GM19043 (cell line): ENCODE results near the gene ZNF491.
"Not testable (repeated sequence)": the region's sequence is repeated elsewhere in the genome, so short reads cannot be mapped to it uniquely, and the experiment has no call there.

Source experiments
- ATAC-seq: cut with Tn5 transposase; IDR thresholded peaks from one replicate; pipeline ENCODE4 v1.9.1; 2021; ENCODE audit warnings: low read depth; ENCODE audit not compliant: unreplicated experiment

ZNF491 gene

DNA sequence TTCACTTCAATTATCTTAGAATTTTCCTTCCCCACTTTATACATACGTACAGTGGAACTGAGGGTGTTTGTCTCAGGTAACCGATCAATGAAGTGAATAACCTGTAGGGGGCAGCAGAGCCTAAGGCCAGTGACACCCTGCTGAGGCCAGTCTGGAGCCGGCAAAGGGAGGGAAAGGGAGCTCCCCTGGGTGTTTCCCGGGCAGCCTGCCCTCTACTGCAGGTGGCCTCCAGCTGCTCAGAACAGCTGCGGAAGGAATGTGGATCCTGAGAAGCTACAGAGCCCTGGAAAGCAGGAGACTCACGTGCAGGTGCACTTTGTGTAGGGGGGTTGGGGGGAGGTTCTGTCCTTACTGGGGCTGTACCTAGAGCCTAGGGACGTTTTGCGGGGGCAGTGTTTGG lies 832 bp upstream of the ZNF491 start:
- no peak for ATAC-seq

DNA sequence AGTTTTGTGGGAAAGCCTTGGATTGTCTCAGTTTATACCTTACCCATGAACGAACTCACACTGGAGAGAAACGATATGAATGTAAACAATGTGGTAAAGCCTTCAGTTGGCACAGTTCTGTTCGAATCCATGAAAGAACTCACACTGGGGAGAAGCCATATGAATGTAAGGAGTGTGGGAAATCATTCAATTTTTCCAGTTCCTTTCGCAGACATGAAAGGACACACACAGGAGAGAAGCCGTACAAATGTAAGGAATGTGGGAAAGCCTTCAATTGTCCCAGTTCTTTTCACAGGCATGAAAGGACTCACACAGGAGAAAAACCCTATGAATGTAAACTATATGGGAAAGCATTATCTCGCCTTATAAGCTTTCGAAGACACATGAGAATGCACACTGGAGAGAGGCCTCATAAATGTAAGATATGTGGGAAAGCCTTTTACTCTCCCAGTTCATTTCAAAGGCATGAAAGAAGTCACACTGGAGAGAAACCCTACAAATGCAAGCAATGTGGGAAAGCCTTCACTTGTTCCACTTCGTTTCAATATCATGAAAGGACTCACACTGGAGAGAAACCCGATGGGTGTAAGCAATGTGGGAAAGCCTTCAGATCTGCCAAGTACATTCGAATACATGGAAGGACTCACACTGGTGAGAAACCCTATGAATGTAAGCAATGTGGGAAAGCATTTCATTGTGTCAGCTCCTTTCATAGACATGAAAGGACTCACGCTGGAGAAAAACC lies 8.2 kb downstream of the ZNF491 start:
- no peak for ATAC-seq

DNA sequence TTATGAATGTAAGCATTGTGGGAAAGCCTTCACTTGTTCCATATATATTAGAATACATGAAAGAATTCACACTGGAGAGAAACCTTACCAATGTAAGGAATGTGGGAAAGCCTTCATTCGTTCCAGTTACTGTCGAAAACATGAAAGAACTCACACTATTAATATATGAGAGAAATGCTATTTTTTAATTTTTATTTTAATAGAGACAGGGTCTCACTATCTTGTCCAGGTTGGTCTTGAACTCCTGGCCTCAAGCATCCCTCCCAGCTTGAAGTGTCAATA lies 8.7 kb downstream of the ZNF491 start:
- no peak for ATAC-seq

DNA sequence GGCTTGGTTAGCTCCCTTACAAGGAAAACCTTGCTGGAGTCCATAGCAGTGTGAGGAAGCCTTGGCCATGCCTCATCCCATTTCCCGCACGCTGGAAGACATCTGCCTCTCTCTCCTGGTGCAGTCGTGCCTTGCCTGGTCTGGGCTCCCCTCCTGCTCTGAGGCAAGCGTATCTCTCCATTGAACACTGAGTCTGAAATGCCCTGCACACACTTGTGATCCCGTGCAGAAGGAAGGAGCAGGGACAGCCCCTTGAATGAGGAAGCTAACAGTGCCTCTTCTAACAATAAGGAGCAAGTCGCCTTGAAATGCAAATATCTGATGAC lies 15.3 kb downstream of the ZNF491 start:
- ATAC-seq, result no peak

DNA sequence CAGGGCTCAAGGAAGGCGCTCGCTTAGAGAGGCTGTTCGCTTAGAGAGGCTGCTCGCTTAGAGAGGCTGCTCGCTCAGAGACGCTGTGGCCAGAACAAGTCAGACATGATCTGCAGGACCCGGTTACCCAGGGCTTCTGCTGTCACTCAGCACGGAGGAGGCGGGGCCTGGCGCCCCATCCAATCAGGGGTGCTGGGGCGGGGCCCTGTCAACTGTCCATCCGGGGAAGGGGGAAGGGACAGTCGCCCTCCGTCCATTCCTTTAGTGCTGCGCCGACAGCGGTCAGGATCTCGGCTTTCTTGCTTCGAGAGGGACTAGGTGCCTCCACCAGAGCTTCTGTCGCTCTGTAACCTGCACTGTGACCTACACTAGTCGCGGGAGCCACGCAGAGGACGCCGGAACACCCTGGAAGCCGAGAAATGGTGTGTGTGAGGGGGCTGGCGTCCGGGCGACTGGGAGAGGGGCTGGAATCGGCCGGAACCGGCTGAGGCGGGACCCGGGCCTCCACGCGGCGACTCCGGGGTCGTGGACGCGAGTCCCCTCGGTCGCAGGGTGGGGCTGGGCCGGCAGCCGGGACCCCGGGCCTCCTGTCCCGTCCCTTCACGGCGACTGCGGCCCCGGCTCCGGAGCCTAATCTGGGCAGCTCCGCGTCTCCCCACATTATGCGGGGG lies 15.8 kb downstream of the ZNF491 start, which contains the start of gene ZNF440:
ZNF440 (plus strand) TSS at position 245 of the 671 bp plus-strand sequence; CDS start at position 420, 175 bp downstream.
- peak; percentile 97 for ATAC-seq

DNA sequence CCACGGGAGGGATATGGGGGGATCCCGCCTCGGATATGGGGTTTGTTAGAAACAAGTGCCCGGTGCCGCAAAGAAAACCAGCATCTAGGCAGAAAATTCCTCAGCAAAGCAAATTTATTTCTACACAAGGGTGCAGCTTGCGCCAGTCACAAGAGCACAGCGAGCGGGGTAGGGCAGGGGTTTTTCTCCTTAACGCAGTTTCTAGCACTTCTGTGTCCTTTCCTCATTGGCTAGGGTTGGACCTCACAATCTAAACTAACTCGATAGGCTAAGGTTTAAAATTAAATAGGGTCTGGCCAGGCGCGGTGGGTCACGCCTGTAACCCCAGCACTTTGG lies 16.3 kb downstream of the ZNF491 start:
- ATAC-seq, result no peak

DNA sequence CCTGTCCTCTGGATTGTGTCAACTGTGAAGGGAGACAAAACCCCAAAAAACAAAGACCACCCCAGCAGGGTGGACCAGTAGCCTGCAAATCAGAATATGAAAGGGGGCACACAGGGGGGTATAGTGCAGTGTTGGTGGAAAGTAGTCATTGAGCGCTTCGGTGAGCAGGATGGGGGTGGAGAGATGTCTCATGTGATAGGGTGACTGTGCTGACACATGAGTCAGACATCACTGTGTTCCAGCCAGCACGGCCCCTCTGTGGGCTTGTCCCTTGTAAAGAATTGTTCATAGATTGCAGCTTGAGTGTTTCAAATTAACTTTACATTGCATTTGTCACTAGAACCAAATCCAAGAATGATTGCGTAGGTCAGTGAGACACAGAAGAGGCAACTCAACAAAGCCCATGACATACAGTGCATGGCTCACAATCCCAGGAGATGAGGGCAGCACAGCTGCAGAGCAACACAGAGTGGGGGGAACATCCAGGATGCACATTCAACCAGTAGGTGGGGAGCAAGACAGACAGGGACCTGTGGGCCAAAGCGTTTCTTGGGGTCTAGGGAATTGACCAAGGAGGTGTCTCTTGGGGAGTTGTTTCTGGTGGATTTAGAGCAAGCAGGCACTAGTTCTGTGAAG lies 23.3 kb downstream of the ZNF491 start:
- ATAC-seq, result no peak

DNA sequence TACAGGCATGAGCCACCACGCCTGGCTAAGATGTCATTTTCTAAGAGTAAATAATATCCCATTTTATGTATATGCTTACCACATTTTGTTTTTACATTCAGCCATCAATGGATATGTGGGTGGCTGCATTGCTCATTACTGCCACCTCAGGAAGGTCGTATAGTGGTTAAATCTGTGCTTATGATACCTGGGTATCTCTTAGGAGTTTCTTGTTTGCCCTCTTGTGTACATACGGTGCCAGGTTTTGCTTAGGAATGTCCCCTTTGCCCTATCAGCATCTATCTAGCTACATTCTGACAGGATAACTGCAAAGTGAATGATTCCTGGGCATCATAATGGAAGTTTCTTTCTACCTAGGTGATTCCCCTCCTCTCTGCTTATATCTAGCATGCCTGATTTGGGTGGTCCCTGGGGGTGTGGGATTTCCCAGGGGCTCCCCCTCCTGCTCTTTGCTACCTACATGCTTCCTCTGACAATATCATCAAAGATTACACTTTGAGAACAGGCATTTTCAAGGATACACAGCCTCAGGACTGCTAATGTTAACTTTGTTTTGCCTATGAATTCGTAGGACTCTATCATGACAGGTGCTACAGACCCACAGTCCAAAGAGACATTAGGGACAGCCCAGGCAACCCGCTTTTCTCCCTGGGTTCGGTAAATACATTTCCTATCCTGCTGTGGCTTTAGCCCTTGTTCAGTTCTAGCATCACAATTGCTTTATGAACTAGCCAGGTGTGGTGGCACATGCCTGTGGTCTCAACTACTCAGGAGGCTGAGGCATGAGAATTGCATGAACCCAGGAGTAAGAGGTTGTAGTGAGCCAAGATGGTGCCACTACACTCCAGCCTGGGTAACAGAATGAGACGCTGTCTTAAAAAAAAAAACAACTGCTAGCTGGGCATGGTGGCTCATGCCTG lies 30.9 kb downstream of the ZNF491 start:
- not testable (repeated sequence) for ATAC-seq

DNA sequence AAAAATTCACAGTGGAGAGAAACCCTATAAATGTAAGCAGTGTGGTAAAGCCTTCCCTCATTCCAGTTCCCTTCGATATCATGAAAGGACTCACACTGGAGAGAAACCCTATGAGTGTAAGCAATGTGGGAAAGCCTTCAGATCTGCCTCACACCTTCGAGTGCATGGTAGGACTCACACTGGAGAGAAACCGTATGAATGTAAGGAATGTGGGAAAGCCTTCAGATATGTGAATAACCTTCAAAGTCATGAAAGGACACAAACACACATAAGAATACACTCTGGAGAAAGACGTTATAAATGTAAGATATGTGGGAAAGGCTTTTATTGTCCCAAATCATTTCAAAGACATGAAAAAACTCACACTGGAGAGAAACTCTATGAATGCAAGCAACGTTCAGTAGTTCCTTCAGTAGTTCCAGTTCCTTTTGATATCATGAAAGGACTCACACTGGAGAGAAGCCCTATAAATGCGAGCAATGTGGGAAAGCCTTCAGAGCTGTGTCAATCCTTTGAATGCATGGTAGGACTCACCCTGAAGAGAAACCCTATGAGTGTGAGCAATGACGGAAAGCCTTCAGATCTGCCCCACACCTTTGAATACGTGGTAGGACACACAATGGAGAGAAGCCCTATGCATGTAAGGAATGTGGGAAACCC lies 34.1 kb downstream of the ZNF491 start:
- ATAC-seq, result no peak

DNA sequence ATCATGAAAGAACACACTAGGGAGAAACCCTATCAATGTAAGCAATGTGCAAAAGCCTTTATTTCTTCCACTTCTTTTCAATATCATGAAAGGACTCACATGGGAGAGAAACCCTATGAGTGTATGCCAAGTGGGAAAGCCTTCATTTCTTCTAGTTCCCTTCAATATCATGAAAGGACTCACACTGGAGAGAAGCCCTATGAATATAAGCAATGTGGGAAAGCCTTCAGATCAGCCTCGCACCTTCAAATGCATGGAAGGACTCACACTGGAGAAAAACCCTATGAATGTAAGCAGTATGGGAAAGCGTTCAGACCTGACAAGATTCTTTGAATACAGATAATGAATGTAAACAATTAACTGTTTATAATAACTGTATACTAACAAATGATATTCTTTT lies 35.2 kb downstream of the ZNF491 start:
- ATAC-seq, result no peak

DNA sequence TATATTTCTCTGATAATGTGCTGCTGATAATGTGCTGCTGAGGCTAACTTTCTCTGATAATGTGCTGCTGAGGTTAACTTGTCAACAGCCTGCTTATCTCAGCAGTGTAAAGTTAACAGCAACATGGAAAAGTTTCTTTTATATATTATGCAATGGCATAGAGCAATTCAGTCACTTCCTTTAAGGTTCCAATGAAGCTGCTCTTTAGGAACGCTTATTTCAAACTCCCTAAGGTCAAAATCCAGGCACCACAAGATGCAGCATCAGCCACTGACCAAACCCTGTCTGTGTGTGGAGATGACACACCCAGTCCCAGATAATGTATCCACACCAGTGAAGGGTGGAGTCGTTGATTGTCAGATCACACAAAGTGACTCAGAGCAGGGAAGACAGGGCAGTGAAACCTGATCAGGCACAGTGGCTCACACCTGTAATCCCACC lies 37.3 kb downstream of the ZNF491 start:
- not testable (repeated sequence) for ATAC-seq

DNA sequence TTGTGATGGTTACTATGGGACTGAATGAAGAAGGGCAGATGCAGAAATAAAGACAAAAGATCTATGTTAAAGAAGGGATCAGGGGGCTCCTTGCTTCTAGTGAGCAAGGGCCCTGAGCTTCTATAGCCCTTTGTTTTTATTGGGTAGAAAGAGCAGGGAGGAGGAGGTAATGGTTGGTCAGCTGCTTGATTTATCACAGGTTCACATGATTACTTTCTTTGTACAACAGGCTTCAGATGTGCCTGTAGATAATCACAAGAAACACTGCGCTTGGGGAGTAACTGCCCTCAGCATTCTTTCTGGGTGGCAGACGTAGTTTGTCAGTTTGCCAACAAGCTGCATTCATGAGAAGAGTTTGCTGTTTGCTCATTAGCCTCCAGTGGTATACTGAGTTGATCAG lies 45.4 kb downstream of the ZNF491 start:
- no peak for ATAC-seq

DNA sequence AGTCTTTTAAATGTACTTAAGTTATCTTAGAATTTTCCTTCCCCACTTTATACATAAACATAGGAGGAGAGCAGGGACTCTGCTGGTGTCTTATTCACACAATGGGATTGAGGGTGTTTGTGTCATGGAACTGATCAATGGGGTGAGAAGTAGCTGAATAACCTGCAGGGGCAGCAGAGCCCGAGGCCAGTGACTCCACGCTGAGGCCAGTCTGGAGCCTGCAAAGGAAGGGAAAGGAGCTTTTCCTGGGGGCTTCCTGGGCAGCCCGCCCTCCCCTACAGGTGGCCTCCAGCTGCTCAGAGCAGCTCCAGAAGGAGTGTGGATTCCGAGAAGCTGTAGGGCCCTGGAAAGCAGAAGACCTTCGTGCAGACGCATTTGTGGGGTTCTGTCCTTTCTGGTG lies 49.3 kb downstream of the ZNF491 start:
- ATAC-seq, result not testable (repeated sequence)

DNA sequence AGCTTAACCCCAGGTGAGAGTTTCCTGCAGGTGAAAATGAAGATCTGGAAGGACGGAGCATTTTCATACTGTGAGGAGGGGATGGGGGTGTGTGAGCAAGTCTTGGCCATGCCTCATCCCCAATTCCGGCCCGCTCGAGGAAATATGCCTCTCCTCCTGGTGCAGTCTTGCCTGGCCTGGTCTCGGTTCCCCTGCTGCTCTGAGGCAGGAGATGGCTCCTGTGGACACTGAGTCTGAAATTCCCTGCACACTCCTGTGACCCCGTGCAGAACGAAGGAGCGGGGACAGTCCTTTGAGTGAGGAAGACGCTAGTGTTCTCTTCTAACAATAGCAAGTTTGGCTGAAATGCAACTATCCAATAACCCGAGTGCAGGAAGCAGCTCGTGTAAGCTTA lies 49.9 kb downstream of the ZNF491 start:
- no peak for ATAC-seq

DNA sequence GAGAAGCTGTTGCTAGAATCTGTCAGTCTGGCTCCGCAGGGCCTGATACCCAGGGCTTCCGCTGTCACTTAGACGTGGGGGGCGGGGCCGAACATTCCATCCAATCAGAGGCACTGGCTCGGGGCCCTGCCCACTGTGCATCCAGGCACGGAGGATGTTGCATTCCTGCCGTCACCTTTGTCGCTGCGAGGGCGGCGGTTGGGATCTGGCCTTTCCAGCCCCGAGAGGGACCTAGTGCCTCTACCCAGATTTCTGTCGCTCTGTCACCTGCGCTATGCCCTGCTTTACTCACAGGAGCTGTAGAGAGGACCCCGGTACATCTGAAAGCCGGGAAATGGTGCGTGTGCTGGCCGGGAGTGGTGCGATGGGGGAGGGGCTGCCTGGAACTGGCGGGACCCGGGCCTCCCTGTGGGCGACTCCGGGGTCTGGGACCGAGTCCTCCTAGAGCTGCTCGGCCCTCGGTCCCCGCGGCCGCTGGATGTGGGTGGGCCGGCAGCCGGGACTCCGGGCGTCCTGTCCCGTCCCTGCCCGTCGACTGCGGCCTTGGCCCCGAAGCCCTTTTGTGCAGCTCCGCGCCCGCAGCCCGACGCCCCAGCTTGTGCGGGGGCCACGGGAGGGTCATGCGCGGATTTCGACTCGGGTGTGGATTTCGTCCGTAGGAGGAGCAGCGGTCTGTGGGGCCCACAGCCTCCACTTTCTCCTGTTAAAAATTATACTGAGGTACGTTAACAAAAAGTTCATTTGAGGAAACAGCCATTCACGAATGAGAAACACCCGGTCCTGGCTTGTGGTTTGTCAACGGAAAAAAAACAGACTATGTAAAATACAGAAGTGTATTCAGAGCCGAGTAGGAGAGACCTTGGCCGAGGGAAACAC lies 50.5 kb downstream of the ZNF491 start, which contains the start of gene ZNF439:
ZNF439 (plus strand) TSS at position 133 of the 876 bp plus-strand sequence; CDS start at position 275, 142 bp downstream.
- peak; percentile 77 for ATAC-seq

DNA sequence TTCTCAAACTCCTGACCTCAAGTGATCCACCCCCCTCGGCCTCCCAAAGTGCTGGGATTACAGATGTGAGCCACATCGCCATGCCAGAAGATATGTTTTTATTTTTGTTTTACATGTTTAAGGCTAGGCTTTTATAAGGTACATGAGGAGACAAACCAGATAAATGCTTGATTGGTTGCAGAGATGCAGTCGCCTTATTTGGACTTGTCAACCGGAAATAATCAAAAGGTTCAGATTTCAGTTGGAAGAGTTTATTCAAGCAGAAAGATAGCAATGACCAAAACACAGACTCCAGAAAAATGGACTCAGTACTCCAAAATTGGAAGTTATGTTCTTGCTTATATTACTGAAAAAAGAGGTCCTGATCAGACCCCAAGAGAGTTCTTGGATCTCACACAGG lies 52.0 kb downstream of the ZNF491 start:
- ATAC-seq, result not testable (repeated sequence)

DNA sequence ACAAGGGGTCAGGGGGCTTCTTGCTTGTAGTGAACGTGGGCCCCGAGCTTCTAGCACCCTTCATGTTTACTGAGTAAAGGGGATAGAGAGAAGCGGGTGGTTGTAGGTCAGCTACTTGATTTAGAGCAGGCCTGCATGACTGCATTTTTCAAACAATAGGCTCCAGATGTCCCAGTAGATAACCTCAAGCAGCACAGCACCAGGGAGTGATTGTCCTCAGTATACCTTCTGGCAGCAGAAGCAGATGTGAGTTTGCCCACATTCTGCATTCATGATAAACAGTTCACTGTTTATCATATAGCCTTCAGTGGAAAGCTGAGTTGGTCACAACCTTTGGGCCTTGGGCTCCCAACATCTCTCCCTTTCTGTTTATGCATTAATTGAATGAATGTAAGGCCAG lies 55.0 kb downstream of the ZNF491 start:
- no peak for ATAC-seq

DNA sequence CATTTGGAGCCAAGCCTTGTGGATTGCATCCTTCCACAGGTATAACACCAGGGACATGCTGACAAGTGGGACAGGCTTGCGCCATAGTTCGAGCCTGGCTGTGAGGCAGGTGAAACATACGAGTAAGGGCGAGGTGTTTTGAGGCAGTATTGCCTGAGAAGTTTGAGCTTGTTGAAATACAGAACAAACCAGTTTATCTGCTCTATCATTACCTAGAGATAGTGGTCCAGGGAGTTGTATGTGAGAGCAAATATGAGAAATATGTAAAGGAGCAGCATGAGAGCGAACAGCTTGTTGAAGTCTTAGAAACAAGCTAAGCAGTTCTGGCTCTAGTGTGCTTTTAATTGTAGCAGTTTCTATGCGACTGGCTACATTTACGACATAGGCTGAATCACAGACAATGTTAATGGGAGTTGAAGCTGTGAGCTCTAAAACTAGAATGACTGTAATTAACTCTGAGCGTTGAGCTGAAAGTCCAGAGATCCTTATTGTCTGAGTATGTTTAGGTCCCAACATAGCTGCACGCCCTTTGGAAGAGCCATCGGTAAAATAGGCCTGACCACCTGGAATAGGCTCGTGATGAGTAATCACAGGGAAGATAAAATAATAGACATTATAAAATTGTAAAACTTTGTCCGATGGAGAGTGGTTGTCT lies 58.4 kb downstream of the ZNF491 start:
- no peak for ATAC-seq
